IMR-90 (cell line): ENCODE measurements around the gene GATA2. TPM values are rescaled to one million over a fixed set of nuclear protein-coding genes. Genes with fewer than 3 reads are reported as not detected.

ENCODE experiments used
- ATAC-seq: fragments of 200-7000 bp; cut with Tn5 transposase; 2 replicates; pipeline ENCODE4 v1.9.1; 2020; ENCODE audit warnings: low read depth, mild to moderate bottlenecking, moderate library complexity
- BruUV-seq: library from RNA; stranded (reverse); fragments of 400-500 nt; replicated peaks from 2 replicates; lab custom pipeline; 2021; lab: Mats Ljungman, UMichigan
- CTCF ChIA-PET: fragments of 300-600 bp; formaldehyde crosslinking; extraction: SDS; loops from one replicate; lab custom pipeline; 2021; ENCODE audit warnings: antibody characterized with exemption; lab: Yijun Ruan, JAX
- POLR2A ChIA-PET: fragments of 300-600 bp; sonication (Branson Sonifier 250); formaldehyde crosslinking; loops from one replicate; lab custom pipeline; 2022; ENCODE audit warnings: antibody characterized with exemption; ENCODE audit not compliant: unreplicated experiment; lab: Charles Lee
- DNase-seq: peaks from one replicate; pipeline ENCODE4 v3.0.0; 2013
- H2AFZ ChIP-seq: replicated peaks from 2 replicates; pipeline ENCODE3; 2013; ENCODE audit warnings: low read length, mild to moderate bottlenecking; ENCODE audit not compliant: poor library complexity
- H2AK5ac ChIP-seq: 2 replicates; pipeline ENCODE4 v1.6.1; 2013; ENCODE audit warnings: low read depth, low read length, inconsistent platforms
- H2AK9ac ChIP-seq: replicated peaks from 2 replicates; pipeline ENCODE3; 2013; ENCODE audit warnings: mild to moderate bottlenecking, low read depth, low read length, moderate library complexity; ENCODE audit not compliant: poor library complexity
- H2BK120ac ChIP-seq: 2 replicates; pipeline ENCODE4 v1.6.1; 2013; ENCODE audit warnings: low read depth, low read length, inconsistent platforms
- H2BK15ac ChIP-seq: 3 replicates; pipeline ENCODE4 v1.6.1; 2013; ENCODE audit warnings: low read depth, low read length, inconsistent platforms
- H2BK20ac ChIP-seq: 2 replicates; pipeline ENCODE4 v1.6.1; 2013; ENCODE audit warnings: low read depth, mild to moderate bottlenecking, inconsistent platforms, low read length, moderate library complexity
- H2BK5ac ChIP-seq: 2 replicates; pipeline ENCODE4 v1.6.1; 2013; ENCODE audit warnings: mild to moderate bottlenecking, low read depth, low read length, inconsistent platforms; ENCODE audit not compliant: poor library complexity, severe bottlenecking
- H3K14ac ChIP-seq: replicated peaks from 2 replicates; pipeline ENCODE4 v1.6.1; 2013; ENCODE audit warnings: low read depth, low read length, inconsistent platforms
- H3K18ac ChIP-seq: 2 replicates; pipeline ENCODE4 v1.6.1; 2013; ENCODE audit warnings: low read depth, low read length, control low read depth
- H3K23ac ChIP-seq: 2 replicates; pipeline ENCODE4 v1.6.1; 2013; ENCODE audit warnings: low read depth, low read length, inconsistent platforms
- H3K27ac ChIP-seq: 2 replicates; pipeline ENCODE4 v1.5.1; 2013; ENCODE audit warnings: mild to moderate bottlenecking, control low read depth, low read length; ENCODE audit not compliant: insufficient read depth
- H3K27me3 ChIP-seq: 2 replicates; pipeline ENCODE4 v1.6.1; 2013; ENCODE audit warnings: low read length; ENCODE audit not compliant: control insufficient read depth, insufficient read depth
- H3K36me3 ChIP-seq: 2 replicates; pipeline ENCODE4 v1.6.1; 2013; ENCODE audit warnings: low read length, mixed read lengths; ENCODE audit not compliant: control insufficient read depth, insufficient read depth
- H3K4ac ChIP-seq: 2 replicates; pipeline ENCODE4 v1.6.1; 2013; ENCODE audit warnings: low read depth, low read length, inconsistent platforms
- H3K4me1 ChIP-seq: 2 replicates; pipeline ENCODE4 v1.6.1; 2013; ENCODE audit warnings: low read length, mixed read lengths; ENCODE audit not compliant: control insufficient read depth, insufficient read depth
- H3K4me2 ChIP-seq: 2 replicates; pipeline ENCODE4 v1.6.1; 2013; ENCODE audit warnings: low read depth, mild to moderate bottlenecking, control low read depth, low read length, moderate library complexity
- H3K4me3 ChIP-seq: 2 replicates; pipeline ENCODE4 v1.5.1; 2013; ENCODE audit warnings: low read depth, mild to moderate bottlenecking, control low read depth, low read length, moderate library complexity; ENCODE audit not compliant: insufficient read depth
- H3K56ac ChIP-seq: 2 replicates; pipeline ENCODE4 v1.6.1; 2013; ENCODE audit warnings: low read length, inconsistent platforms; ENCODE audit not compliant: insufficient read depth; ENCODE audit errors: extremely low read depth
- H3K79me1 ChIP-seq, 2 experiments: 2 replicates each; pipeline ENCODE4 v1.6.1; 2013; ENCODE audit warnings: low read length in 2 of 2, inconsistent platforms in 1 of 2, low read depth in 1 of 2
- H3K9ac ChIP-seq: 2 replicates; pipeline ENCODE4 v1.6.1; 2013; ENCODE audit warnings: low read depth, low read length, control low read depth
- H3K9me1 ChIP-seq: 2 replicates; pipeline ENCODE4 v1.6.1; 2013; ENCODE audit warnings: low read length, inconsistent platforms; ENCODE audit not compliant: insufficient read depth
- H3K9me3 ChIP-seq: 2 replicates; pipeline ENCODE4 v1.6.1; 2013; ENCODE audit warnings: low read length; ENCODE audit not compliant: control insufficient read depth, insufficient read depth
- H4K20me1 ChIP-seq: 2 replicates; pipeline ENCODE4 v1.6.1; 2013; ENCODE audit warnings: low read length, inconsistent platforms; ENCODE audit not compliant: insufficient read depth
- H4K5ac ChIP-seq: 2 replicates; pipeline ENCODE4 v1.6.1; 2013; ENCODE audit warnings: mild to moderate bottlenecking, low read depth, low read length, control low read depth
- H4K8ac ChIP-seq, 2 experiments: 2 replicates each; pipeline ENCODE4 v1.6.1; 2013; ENCODE audit warnings: low read depth in 2 of 2, low read length in 2 of 2, control low read depth in 1 of 2, inconsistent platforms in 1 of 2
- H4K91ac ChIP-seq: 2 replicates; pipeline ENCODE4 v1.6.1; 2013; ENCODE audit warnings: low read depth, low read length, inconsistent platforms; ENCODE audit not compliant: insufficient read depth
- BHLHE40 ChIP-seq: fragments of 150-350 bp; IDR thresholded peaks from 2 replicates; pipeline ENCODE4 v1.6.1; 2016; ENCODE audit warnings: mild to moderate bottlenecking, low read depth, low read length
- MAFK ChIP-seq: IDR thresholded peaks from 2 replicates; pipeline ENCODE4 v1.6.1; 2012; ENCODE audit warnings: low read depth, low read length, improper control_type of control experiment
- MAZ ChIP-seq: IDR thresholded peaks from 2 replicates; pipeline ENCODE4 v1.6.1; 2012; ENCODE audit warnings: low read depth, mild to moderate bottlenecking, low read length, improper control_type of control experiment, moderate library complexity, borderline replicate concordance
- POLR2A ChIP-seq: IDR thresholded peaks from 2 replicates; pipeline ENCODE4 v1.6.1; 2012; ENCODE audit warnings: mild to moderate bottlenecking, low read depth, low read length
- USF2 ChIP-seq: fragments of 150-350 bp; IDR thresholded peaks from 2 replicates; pipeline ENCODE4 v1.6.1; 2017; ENCODE audit warnings: mild to moderate bottlenecking, antibody characterized with exemption, low read length, low read depth
- WGBS, 2 experiments: methylation state at CpG; one replicate each; pipeline versions ENCODE4 v1.1.5 to v1.1.7; 2013; ENCODE audit warnings: missing lambda C conversion rate in 2 of 2; ENCODE audit not compliant: insufficient read length in 1 of 2; ENCODE audit errors: extremely low coverage in 2 of 2; 5-methylcytosine and 5-hydroxymethylcytosine counted together
- dilution Hi-C: fragments of 300-500 bp; cut with HindIII; formaldehyde crosslinking; loops from one replicate; pipeline ENCODE4 v1.14.3; 2018; ENCODE audit warnings: low sequenced_read_pairs; ENCODE audit not compliant: unreplicated experiment
- in situ Hi-C: fragments of 300-500 bp; cut with MboI; formaldehyde crosslinking; loops from 3 replicates; pipeline ENCODE4 v1.14.3; 2019; ENCODE audit warnings: low sequenced_read_pairs, inconsistent platforms, mixed read lengths
- intact Hi-C: fragments of 100-400 bp; cut with micrococcal nuclease; formaldehyde crosslinking; loops from 2 replicates; pipeline ENCODE4 v1.10.0; 2022
- polyA plus RNA-seq, 3 experiments: library from polyadenylated mRNA; depleted of rRNA; stranded (reverse); fragments of >200 nt; gene quantifications; 2 replicates each; pipeline ENCODE4 v1.2.3, GENCODE V29; 2012; ENCODE audit warnings: low replicate concordance in 1 of 3
- total RNA-seq: library from RNA; depleted of rRNA; stranded (reverse); fragments of >200 nt; gene quantifications from 2 replicates; pipeline ENCODE4 v1.2.3, GENCODE V29; 2012

The GATA2 gene
- total and polyA plus RNA-seq, 2 of the 4 experiments (the other 2 are of a cell fraction), result 2.2 to 13.5 TPM

GRCh38 chr3:128505771-128506170 lies 12.8 kb upstream of the GATA2 start:
- DNase-seq (no peak), ATAC-seq (no peak)
- peaks cover 2% of the 10 kb centered on the region; the same call in 1 of the 2 replicates for H3K9me3 ChIP-seq
- H3K27me3 ChIP-seq, result peaks cover 5% of the 10 kb centered on the region; the same call in 1 of the 2 replicates
- H2BK120ac ChIP-seq, result no peak overlapping the region
- H3K36me3 ChIP-seq, result no peaks in the 10 kb centered on the region
- no peak overlapping the region for H2AK9ac ChIP-seq
- no peak overlapping the region for H4K8ac ChIP-seq
- intact Hi-C loops (no loop called here), in situ Hi-C loops (no loop called here), dilution Hi-C loops (no loop called here)
- H3K23ac ChIP-seq, result no peak overlapping the region
- H3K4me1 ChIP-seq, result no peaks in the 10 kb centered on the region
- no peaks in the 10 kb centered on the region for H3K9me1 ChIP-seq
- H3K4me2 ChIP-seq, result no peak overlapping the region
- H3K18ac ChIP-seq, result no peak overlapping the region
- no peak overlapping the region for H2BK5ac ChIP-seq
- H3K4ac ChIP-seq, result no peak overlapping the region
- H4K5ac ChIP-seq, result no peak overlapping the region
- BruUV-seq, result no TSS peak
- no peaks in the 10 kb centered on the region for H4K20me1 ChIP-seq
- peak; percentile 59 for TF ChIP-seq USF2
- no peak for TF ChIP-seq MAZ
- no peak for TF ChIP-seq BHLHE40
- no peak for TF ChIP-seq MAFK
- TF ChIP-seq POLR2A, result no peak
- no peak overlapping the region for H3K56ac ChIP-seq
- no peak overlapping the region for H2BK20ac ChIP-seq
- 80% methylated on average over 1 of the region's 3 CpGs; no CpG with 5 or more reads in 1 of the 2 experiments for WGBS, 2 experiments
- no peaks in the 10 kb centered on the region for H3K79me1 ChIP-seq
- no peak overlapping the region for H4K91ac ChIP-seq
- H3K4me3 ChIP-seq, result no peak overlapping the region
- no peak overlapping the region for H3K27ac ChIP-seq
- no peak overlapping the region for H2BK15ac ChIP-seq
- H3K9ac ChIP-seq, result no peak overlapping the region
- POLR2A ChIA-PET, result no interaction called here
- H2AK5ac ChIP-seq, result no peak overlapping the region
- CTCF ChIA-PET, result no interaction called here
- no peak overlapping the region for H3K14ac ChIP-seq
- no peak overlapping the region for H2AFZ ChIP-seq
